ENCODE results near the gene TRAF1. TPM values are rescaled to one million over a fixed set of nuclear protein-coding genes. Genes with fewer than 3 reads are reported as not detected.

The TRAF1 gene
- total and polyA plus RNA-seq, 10 of the 15 experiments (the other 5 are each of a cell fraction or from before 2014, with no cell fraction given), result 13.8 to 163 (median 128) TPM

GRCh38 chr9:120974921-120975320, 48.3 kb upstream of the TRAF1 start:
- no peaks in the 10 kb centered on the region for H4K20me1 ChIP-seq (ENCODE audit: control insufficient read depth, insufficient read depth)
- H3K27ac ChIP-seq (ENCODE audit: control insufficient read depth, insufficient read depth), result no peak overlapping the region
- 87% methylated on average over 1 of the region's 1 CpG for WGBS (ENCODE audit: insufficient coverage, insufficient replicate concordance, low lambda C conversion rate, missing lambda C conversion rate)
- no peaks in the 10 kb centered on the region for H3K27me3 ChIP-seq (replicated peaks in 1 of 2; ENCODE audit: control insufficient read depth in 2 of 2, insufficient read depth in 2 of 2, low read length in 1 of 2)
- TF ChIP-seq KDM1A (IDR thresholded peaks at IDR 0.05; ENCODE audit: borderline replicate concordance), result no peak
- TF ChIP-seq CHD2 (IDR thresholded peaks at IDR 0.05; ENCODE audit: borderline replicate concordance, low read depth, low read length), result no peak
- TF ChIP-seq CREB1 (IDR thresholded peaks at IDR 0.05; ENCODE audit: low read depth), result no peak
- CTCF ChIA-PET, result no interaction called here
- no peaks in the 10 kb centered on the region for H3K36me3 ChIP-seq (ENCODE audit: control insufficient read depth in 2 of 2, insufficient read depth in 2 of 2, low read length in 1 of 2)
- no TSS peak for BruUV-seq (replicated peaks)
- intact Hi-C loops (cut with micrococcal nuclease; ENCODE audit: unreplicated experiment), result no loop called here
- no peaks in the 10 kb centered on the region for H3K9me3 ChIP-seq (replicated peaks; ENCODE audit: control insufficient read depth, insufficient read depth, low read length)
- no peak for FAIRE-seq
- POLR2A ChIA-PET, result no interaction called here
- in situ Hi-C loops (cut with MboI), result no loop called here
- H2AFZ ChIP-seq (ENCODE audit: control insufficient read depth, low read depth, low read length), result no peak overlapping the region
- RAD21 ChIA-PET (ENCODE audit: unreplicated experiment), result no interaction called here
- DNase-seq (ENCODE audit: low read depth, low spot score), result no peak
- H3K4me2 ChIP-seq (ENCODE audit: control insufficient read depth, insufficient read depth), result no peak overlapping the region
- H3K79me2 ChIP-seq (ENCODE audit: control insufficient read depth, insufficient read depth, low read length), result no peaks in the 10 kb centered on the region
- no peak overlapping the region for H3K9ac ChIP-seq (ENCODE audit: control insufficient read depth, insufficient read depth, low read length)
- no peak overlapping the region for H3K4me3 ChIP-seq
- H3K4me1 ChIP-seq (ENCODE audit: control insufficient read depth, insufficient read depth, low read length), result no peaks in the 10 kb centered on the region
- no peak for ATAC-seq
- SMC1A ChIA-PET (ENCODE audit: uncharacterized antibody, unreplicated experiment), result no interaction called here

DNA sequence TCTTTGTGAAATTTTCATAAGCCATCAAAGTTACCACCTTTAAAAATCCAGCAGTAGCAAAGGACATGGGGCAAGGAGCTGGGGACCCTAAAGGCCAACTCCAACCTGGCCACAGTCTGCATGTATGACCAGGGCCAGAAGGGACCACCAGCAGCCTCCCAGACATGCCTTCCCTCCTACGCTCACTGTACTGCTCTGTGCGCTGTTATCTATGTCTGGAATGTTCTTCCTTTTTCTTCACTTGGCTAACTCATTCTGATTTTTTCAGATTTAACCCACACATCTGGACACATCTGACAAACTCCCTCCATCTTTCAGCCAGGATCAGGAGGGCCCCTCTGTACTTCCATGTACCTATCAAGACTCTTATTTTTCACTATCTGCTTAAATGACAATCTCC, 47.6 kb upstream of the TRAF1 start:
- ChIA-PET SMC1A (ENCODE audit: uncharacterized antibody, unreplicated experiment) (no interaction called here), RAD21 (ENCODE audit: unreplicated experiment) (no interaction called here), CTCF (no interaction called here), POLR2A (no interaction called here)
- no peak for FAIRE-seq
- Histone ChIP-seq H3K4me1 (ENCODE audit: control insufficient read depth, insufficient read depth, low read length) (no peaks in the 10 kb centered on the region), H3K36me3 (ENCODE audit: control insufficient read depth in 2 of 2, insufficient read depth in 2 of 2, low read length in 1 of 2) (no peaks in the 10 kb centered on the region), H2AFZ (ENCODE audit: control insufficient read depth, low read depth, low read length) (no peak overlapping the region), H3K27ac (ENCODE audit: control insufficient read depth, insufficient read depth) (no peak overlapping the region), H3K4me3 (no peak overlapping the region), H4K20me1 (ENCODE audit: control insufficient read depth, insufficient read depth) (no peaks in the 10 kb centered on the region), H3K27me3 (replicated peaks in 1 of 2; ENCODE audit: control insufficient read depth in 2 of 2, insufficient read depth in 2 of 2, low read length in 1 of 2) (no peaks in the 10 kb centered on the region), H3K4me2 (ENCODE audit: control insufficient read depth, insufficient read depth) (no peak overlapping the region), H3K79me2 (ENCODE audit: control insufficient read depth, insufficient read depth, low read length) (no peaks in the 10 kb centered on the region), H3K9ac (ENCODE audit: control insufficient read depth, insufficient read depth, low read length) (no peak overlapping the region), H3K9me3 (replicated peaks; ENCODE audit: control insufficient read depth, insufficient read depth, low read length) (no peaks in the 10 kb centered on the region)
- intact Hi-C loops (cut with micrococcal nuclease; ENCODE audit: unreplicated experiment) (no loop called here), in situ Hi-C loops (cut with MboI) (no loop called here)
- ATAC-seq, result no peak
- no peak for DNase-seq (ENCODE audit: low read depth, low spot score)
- no TSS peak for BruUV-seq (replicated peaks)
- 100% methylated on average over 2 of the region's 2 CpGs for WGBS (ENCODE audit: insufficient coverage, insufficient replicate concordance, low lambda C conversion rate, missing lambda C conversion rate)
- TF ChIP-seq, protein P1, sequence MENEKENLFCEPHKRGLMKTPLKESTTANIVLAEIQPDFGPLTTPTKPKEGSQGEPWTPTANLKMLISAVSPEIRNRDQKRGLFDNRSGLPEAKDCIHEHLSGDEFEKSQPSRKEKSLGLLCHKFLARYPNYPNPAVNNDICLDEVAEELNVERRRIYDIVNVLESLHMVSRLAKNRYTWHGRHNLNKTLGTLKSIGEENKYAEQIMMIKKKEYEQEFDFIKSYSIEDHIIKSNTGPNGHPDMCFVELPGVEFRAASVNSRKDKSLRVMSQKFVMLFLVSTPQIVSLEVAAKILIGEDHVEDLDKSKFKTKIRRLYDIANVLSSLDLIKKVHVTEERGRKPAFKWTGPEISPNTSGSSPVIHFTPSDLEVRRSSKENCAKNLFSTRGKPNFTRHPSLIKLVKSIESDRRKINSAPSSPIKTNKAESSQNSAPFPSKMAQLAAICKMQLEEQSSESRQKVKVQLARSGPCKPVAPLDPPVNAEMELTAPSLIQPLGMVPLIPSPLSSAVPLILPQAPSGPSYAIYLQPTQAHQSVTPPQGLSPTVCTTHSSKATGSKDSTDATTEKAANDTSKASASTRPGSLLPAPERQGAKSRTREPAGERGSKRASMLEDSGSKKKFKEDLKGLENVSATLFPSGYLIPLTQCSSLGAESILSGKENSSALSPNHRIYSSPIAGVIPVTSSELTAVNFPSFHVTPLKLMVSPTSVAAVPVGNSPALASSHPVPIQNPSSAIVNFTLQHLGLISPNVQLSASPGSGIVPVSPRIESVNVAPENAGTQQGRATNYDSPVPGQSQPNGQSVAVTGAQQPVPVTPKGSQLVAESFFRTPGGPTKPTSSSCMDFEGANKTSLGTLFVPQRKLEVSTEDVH (IDR thresholded peaks at IDR 0.05; ENCODE audit: low read depth, partially characterized antibody), result no peak
- TF ChIP-seq SIN3A (IDR thresholded peaks at IDR 0.05; ENCODE audit: low read depth, low read length), result no peak
- no peak for TF ChIP-seq SMAD5 (IDR thresholded peaks at IDR 0.05; ENCODE audit: low read depth)
- TF ChIP-seq, protein P2, sequence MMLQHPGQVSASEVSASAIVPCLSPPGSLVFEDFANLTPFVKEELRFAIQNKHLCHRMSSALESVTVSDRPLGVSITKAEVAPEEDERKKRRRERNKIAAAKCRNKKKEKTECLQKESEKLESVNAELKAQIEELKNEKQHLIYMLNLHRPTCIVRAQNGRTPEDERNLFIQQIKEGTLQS (IDR thresholded peaks at IDR 0.05; ENCODE audit: borderline replicate concordance, extremely low read depth, low read depth, low read length), result no peak
- no peak for TF ChIP-seq PAX8 (IDR thresholded peaks at IDR 0.05)
- TF ChIP-seq, protein P3, sequence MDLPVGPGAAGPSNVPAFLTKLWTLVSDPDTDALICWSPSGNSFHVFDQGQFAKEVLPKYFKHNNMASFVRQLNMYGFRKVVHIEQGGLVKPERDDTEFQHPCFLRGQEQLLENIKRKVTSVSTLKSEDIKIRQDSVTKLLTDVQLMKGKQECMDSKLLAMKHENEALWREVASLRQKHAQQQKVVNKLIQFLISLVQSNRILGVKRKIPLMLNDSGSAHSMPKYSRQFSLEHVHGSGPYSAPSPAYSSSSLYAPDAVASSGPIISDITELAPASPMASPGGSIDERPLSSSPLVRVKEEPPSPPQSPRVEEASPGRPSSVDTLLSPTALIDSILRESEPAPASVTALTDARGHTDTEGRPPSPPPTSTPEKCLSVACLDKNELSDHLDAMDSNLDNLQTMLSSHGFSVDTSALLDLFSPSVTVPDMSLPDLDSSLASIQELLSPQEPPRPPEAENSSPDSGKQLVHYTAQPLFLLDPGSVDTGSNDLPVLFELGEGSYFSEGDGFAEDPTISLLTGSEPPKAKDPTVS (IDR thresholded peaks at IDR 0.05; ENCODE audit: low read depth, low read length), result no peak
- TF ChIP-seq RELB (IDR thresholded peaks at IDR 0.05; ENCODE audit: low read depth), result no peak
- no peak for TF ChIP-seq JUNB (IDR thresholded peaks at IDR 0.05)
- no peak for TF ChIP-seq EP300 (IDR thresholded peaks at IDR 0.05; ENCODE audit: borderline replicate concordance in 1 of 2, control insufficient read depth in 1 of 2, low read depth in 2 of 2, low read length in 2 of 2)
